M059J (cell line): ENCODE data around the gene ALAS2. TPM values are rescaled to one million over a fixed set of nuclear protein-coding genes. Genes with fewer than 3 reads are reported as not detected.
"Not testable (repeated sequence)": the region's sequence is repeated elsewhere in the genome, so short reads cannot be mapped to it uniquely, and the experiment has no call there.

Experiments used
- DNase-seq: peaks from one replicate; pipeline ENCODE4 v3.0.0-alpha.2; 2012; ENCODE audit warnings: low read depth
- total RNA-seq: library from RNA; depleted of rRNA; stranded (reverse); fragments of >200 nt; shearing (Covaris generic); gene quantifications from 2 replicates; pipeline ENCODE4 v1.2.3, GENCODE V29; 2014; rRNA removed

Gene ALAS2
- total RNA-seq, 1 experiment from 2014 or later: not detected

GRCh38 chrX:55005256-55005655, 25.5 kb downstream of the ALAS2 start:
- DNase-seq: no peak

GRCh38 chrX:55004231-55004630, 26.5 kb downstream of the ALAS2 start:
- peak; percentile 20 for DNase-seq

DNA sequence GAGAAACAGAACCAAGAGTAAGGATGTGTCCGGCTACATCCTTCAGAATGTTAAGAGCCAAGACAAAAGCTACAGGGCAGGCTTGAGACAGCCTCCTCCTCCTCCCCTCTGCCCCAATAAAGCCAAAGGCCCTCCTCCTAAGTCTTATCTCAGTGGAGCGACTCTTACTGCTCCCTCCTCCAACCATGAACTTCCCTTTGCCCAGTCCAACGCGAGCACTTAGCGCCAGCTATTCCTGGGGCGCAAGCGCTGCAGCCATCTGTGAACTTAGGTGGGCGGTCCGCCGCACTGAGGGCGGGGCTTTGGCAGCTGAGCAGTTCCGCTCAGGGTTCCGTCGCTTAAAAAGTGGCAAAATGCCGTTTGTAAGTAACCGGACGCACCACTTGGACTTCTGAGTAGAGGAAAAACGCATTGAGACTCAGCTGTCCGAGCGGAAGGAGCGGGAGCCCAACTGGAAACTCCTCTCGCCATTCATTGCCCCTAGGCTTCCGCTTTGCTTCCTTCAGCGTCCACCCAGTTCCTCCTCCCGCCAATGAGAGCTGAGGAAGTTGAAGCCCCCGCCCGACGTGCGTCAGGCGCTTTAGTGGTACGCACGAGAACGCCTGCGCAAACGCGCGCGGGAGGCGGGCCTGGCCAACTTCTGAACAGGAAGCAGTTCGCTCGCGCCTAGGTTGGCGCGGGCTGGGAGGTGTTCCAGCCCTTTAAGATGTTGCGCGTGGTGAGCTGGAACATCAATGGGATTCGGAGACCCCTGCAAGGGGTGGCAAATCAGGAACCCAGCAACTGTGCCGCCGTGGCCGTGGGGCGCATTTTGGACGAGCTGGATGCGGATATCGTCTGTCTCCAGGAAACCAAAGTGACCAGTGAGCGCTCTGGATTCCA, 30.8 kb downstream of the ALAS2 start, which contains the start of gene APEX2:
Gene APEX2 (plus strand): TSS at position 647 of the 882 bp plus-strand sequence. CDS start 60 bp downstream, at position 707.
- peak; percentile 94 for DNase-seq

GRCh38 chrX:54995621-54996020, 35.2 kb downstream of the ALAS2 start:
- no peak for DNase-seq

- no peak for DNase-seq
Observed at GRCh38 chrX:54994668-54995351, 36.0 kb downstream of the ALAS2 start.

- no peak for DNase-seq
Observed at GRCh38 chrX:54994099-54994498, 36.7 kb downstream of the ALAS2 start, which contains the start of gene PFKFB1. TSS of gene PFKFB1 (minus strand) at chrX:54994188. CDS start at chrX:54994007, 181 bp downstream.

DNA sequence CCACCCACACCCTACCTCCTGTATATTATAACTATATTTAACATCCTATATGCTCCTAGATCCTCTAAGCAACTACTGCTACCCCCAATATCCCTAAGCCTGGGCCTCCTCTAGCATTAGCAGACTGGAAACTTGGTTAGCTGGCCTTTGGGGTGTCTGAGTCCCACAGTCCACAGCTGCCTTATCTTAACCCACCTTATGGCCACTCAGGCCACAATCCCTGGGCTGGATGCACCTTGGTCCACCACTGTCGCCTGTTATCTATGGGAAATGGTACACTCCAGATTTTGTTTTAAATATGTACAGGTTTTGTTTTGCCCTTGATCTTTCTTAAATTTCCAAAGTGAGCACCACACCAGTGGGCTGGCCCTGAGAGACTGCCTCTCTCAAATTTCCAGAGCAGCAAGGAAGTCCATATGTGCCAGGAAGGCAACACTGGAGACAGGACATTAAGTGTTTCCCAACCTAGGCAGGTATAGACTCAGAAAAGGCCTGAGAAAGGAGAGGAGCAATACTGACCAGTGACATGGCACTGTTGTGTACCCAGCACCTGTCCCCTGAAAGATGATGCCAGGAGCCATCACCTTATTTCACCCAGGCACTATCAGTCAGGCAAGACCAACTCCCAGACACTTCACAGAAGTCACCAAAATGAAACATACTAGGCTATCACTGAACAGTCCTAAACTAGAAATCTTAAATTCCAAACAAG, 37.7 kb downstream of the ALAS2 start:
- no peak for DNase-seq

DNA sequence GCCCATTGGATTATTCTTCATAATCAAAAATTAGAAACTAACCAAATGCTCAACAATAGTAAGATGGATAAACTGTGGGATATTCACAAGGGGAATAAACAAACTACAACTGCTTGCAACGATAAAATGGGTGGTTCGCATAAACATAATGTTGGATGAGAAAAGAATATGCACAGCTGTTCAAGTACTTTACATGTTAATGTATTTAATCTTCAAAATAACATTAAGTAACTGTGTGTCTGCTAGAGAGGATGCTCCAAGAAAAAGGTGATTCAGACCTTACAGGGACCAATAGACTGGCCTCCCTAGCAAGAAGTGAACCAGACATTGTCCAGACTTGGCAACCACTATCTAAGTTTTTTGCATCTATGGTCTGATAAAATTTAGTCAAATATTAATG, 39.1 kb downstream of the ALAS2 start:
- no peak for DNase-seq

GRCh38 chrX:54983306-54983705, 47.5 kb downstream of the ALAS2 start:
- not testable (repeated sequence) for DNase-seq

DNA sequence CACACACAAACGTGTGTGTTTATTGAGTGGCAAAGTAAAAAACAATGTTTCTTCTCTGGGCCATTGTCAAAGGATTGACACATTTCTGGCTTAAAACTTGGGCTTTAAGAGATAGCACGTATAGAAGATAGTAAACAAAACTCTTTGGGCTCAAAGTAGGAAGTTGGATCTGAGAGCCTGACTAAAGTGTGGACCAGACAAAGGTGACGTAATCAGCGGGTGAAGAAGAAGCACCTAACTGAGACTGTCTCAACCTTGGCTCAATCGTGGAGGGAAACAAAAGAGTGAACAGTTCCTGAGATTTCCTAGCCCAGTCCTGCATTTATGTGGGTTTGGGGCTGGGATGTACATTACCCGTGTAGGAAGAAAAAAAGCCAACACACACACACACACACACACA, 50.4 kb downstream of the ALAS2 start:
- no peak for DNase-seq

GRCh38 chrX:54979432-54979831, 51.3 kb downstream of the ALAS2 start:
- DNase-seq: no peak

DNA sequence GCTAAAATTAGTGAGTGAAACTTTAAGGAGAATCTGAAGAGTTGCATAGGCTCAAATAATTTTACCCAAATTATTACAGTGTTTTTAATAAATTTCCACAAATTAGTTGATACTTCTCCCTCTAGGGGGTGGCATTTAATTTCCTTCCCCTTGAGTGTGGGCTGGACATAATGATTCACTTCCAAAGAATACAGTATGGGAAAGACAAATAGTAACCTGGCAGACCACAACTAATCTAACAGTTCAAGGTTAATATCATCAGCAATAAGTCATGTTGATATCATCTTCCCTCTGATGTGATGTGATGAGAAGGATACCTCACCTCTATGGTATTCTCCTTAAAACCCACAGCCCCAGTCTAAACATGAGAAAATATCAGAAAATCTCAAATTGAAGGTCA, 52.3 kb downstream of the ALAS2 start:
- peak; percentile 52 for DNase-seq

- DNase-seq: no peak
Observed at GRCh38 chrX:54977387-54977786, 53.4 kb downstream of the ALAS2 start.

DNA sequence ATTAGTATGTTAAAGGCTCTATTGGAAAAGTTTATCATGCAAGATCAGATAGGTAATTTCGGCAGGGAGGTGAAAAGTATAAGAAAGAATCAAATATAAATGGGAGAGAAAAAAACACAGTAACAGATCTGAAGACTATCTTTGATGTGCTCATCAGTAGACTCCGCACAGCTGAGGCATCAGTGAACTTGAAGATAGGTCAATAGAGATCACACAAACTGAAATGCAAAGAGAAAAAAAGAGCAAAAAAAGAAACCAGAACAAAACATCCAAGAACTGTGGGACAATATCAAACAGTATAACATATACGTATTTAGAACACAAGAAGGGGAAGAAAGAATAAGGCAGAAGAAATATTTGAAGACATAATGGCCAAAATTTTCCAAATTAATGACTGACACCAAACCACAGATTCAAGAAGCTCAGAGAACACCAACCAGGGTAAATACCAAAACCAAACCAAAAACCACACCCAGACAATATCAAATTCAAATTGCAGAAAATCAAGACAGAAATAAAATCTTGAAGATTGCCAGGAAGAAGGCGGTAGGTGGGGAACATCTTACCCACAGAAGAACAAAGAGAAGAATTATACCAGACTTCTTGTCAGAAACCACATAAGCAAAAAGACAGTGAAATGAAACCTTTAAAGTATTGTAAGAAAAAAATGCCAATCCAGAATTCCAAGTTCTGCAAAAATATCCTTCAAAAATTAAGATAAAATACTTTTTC, 65.8 kb downstream of the ALAS2 start:
- no peak for DNase-seq

DNA sequence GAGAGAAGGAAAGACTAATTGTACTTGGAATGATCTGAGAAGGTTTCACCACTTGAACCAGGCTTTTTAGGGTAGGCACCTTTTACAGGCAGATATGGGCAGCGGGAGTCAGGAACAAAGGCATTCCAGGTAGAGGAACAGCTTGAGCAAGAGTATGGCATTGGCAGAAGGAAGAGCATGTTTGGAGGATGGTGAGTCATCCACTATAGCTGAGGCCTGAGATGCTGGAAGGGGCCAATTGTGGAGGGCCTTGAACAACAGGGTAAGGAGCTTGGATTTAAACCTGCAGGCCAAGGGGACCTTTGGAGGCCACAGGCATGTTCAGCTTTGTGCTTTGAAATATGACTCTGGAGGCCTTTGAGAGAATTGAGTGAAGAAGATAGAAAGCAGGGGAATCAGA, 69.0 kb downstream of the ALAS2 start:
- no peak for DNase-seq

Other genes with a start within 250 kb of the ALAS2 start
- gene ITIH6, start 232.7 kb downstream of the ALAS2 start, total RNA-seq: not detected in 2 replicates
- gene MAGED2, start 223.2 kb downstream of the ALAS2 start, total RNA-seq: 203 and 313 TPM in 2 replicates
- gene TRO, start 110.2 kb downstream of the ALAS2 start, total RNA-seq: 10.6 and 18.7 TPM in 2 replicates
- not detected in 2 replicates for gene PFKFB1, start 36.8 kb downstream of the ALAS2 start, total RNA-seq
- gene APEX2, start 30.6 kb downstream of the ALAS2 start, total RNA-seq: 32.8 and 38.4 TPM in 2 replicates
- gene PAGE2B, start 44.1 kb upstream of the ALAS2 start, total RNA-seq: not detected in 2 replicates
- not detected in 2 replicates for gene PAGE2, start 58.0 kb upstream of the ALAS2 start, total RNA-seq
- gene PAGE5, start 189.4 kb upstream of the ALAS2 start, total RNA-seq: 0.49 TPM in 1 of 2 replicates, not detected in the other
- gene PAGE3, start 233.9 kb upstream of the ALAS2 start, total RNA-seq: not detected in 2 replicates